Astrocyte (in vitro differentiated cells and primary cell): Measurements from ENCODE around the gene RNASE12.

ENCODE experiments used
- EZH2 ChIP-seq: IDR thresholded peaks from 2 replicates; pipeline ENCODE4 v1.6.1; 2012; ENCODE audit warnings: mild to moderate bottlenecking, low read length, inconsistent platforms; ENCODE audit not compliant: insufficient read depth
- TF ChIP-seq, protein P1 (sequence below): IDR thresholded peaks from 2 replicates; pipeline ENCODE4 v1.5.1; 2011; ENCODE audit warnings: low read depth, mild to moderate bottlenecking, inconsistent platforms, low read length, moderate library complexity; ENCODE audit not compliant: insufficient read depth

DNA sequence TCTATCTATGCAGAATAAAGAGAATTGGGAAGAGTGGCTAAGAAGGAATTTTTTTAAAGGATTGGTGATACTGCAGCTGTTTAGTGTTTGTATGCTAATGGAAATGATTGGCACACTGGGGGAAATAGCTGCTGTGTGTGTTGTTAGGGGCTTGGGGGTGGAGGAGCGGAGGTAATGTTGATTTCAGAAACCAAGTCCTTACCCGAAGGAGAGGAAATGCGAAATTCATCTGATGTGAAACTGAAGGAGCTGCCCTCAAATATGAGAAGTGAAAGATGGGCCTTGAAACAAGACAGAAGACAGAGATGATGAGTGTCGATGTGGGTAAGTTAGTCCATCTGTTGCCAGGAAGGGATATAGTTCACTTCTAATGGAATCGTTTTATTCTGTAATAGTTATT, 21.2 kb upstream of the RNASE12 start:
- TF ChIP-seq, protein P1, sequence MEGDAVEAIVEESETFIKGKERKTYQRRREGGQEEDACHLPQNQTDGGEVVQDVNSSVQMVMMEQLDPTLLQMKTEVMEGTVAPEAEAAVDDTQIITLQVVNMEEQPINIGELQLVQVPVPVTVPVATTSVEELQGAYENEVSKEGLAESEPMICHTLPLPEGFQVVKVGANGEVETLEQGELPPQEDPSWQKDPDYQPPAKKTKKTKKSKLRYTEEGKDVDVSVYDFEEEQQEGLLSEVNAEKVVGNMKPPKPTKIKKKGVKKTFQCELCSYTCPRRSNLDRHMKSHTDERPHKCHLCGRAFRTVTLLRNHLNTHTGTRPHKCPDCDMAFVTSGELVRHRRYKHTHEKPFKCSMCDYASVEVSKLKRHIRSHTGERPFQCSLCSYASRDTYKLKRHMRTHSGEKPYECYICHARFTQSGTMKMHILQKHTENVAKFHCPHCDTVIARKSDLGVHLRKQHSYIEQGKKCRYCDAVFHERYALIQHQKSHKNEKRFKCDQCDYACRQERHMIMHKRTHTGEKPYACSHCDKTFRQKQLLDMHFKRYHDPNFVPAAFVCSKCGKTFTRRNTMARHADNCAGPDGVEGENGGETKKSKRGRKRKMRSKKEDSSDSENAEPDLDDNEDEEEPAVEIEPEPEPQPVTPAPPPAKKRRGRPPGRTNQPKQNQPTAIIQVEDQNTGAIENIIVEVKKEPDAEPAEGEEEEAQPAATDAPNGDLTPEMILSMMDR: no peak
- no peak for TF ChIP-seq EZH2
